ENCODE measurements around the gene PPARGC1A. TPM values are rescaled to one million over a fixed set of nuclear protein-coding genes. Genes with fewer than 3 reads are reported as not detected.

PPARGC1A gene
- total and polyA plus RNA-seq, 2 experiments from 2014 or later: 0.76 to 3.3 TPM

DNA sequence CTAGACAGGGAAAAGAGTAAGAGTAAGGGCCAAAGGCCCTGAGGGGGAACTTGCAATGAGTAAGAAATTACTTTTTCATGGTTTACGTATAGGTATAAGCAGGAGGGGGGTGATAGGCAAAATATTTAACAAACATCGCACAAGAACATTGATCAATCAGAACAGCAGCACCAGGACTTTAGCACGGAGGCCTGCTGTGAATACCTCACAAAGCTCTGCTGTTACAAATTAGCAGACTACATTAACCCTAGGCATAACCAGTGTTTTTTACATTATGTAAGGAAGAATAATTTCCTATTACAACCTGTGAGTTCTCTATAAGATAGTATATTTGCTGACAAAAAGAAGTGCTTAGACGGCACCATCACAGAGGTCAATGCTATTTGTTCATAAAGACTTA lies 44.9 kb downstream of the PPARGC1A start:
- ATAC-seq: no peak
- 0 out of 2 replicates have a peak, but pooled peaks cover 1% of the 10 kb centered on the region for H3K9me2 ChIP-seq (ENCODE audit: insufficient read depth)
- no peaks in the 10 kb centered on the region for H3K9me3 Mint-ChIP-seq

More for the DNA sequence above, 44.9 kb downstream of the PPARGC1A start:
- no peak for DNase-seq (ENCODE audit: low spot score)
- no peaks in the 10 kb centered on the region for H3K27me3 Mint-ChIP-seq (ENCODE audit: insufficient read depth, low read depth, poor library complexity)
- Histone ChIP-seq H3K36me3 (ENCODE audit: insufficient read depth) (no peaks in the 10 kb centered on the region), H3K27me3 (ENCODE audit: insufficient read depth) (no peaks in the 10 kb centered on the region), H3K4me1 (ENCODE audit: insufficient read depth) (no peaks in the 10 kb centered on the region), H3K4me3 (no peak overlapping the region), H4K20me1 (replicated peaks; ENCODE audit: insufficient read depth) (no peaks in the 10 kb centered on the region), H3K27ac (ENCODE audit: low read depth) (no peak overlapping the region), H3K79me2 (replicated peaks; ENCODE audit: insufficient read depth) (no peaks in the 10 kb centered on the region), H3K4me2 (no peak overlapping the region), H2AFZ (no peak overlapping the region), H3F3A (replicated peaks; ENCODE audit: low read depth) (no peaks in the 10 kb centered on the region)
- H3K36me3 Mint-ChIP-seq (ENCODE audit: low read depth): no peaks in the 10 kb centered on the region
- no peak overlapping the region for H3K27ac Mint-ChIP-seq
- H3K4me3 Mint-ChIP-seq: no peak overlapping the region
- TF ChIP-seq, protein P1, sequence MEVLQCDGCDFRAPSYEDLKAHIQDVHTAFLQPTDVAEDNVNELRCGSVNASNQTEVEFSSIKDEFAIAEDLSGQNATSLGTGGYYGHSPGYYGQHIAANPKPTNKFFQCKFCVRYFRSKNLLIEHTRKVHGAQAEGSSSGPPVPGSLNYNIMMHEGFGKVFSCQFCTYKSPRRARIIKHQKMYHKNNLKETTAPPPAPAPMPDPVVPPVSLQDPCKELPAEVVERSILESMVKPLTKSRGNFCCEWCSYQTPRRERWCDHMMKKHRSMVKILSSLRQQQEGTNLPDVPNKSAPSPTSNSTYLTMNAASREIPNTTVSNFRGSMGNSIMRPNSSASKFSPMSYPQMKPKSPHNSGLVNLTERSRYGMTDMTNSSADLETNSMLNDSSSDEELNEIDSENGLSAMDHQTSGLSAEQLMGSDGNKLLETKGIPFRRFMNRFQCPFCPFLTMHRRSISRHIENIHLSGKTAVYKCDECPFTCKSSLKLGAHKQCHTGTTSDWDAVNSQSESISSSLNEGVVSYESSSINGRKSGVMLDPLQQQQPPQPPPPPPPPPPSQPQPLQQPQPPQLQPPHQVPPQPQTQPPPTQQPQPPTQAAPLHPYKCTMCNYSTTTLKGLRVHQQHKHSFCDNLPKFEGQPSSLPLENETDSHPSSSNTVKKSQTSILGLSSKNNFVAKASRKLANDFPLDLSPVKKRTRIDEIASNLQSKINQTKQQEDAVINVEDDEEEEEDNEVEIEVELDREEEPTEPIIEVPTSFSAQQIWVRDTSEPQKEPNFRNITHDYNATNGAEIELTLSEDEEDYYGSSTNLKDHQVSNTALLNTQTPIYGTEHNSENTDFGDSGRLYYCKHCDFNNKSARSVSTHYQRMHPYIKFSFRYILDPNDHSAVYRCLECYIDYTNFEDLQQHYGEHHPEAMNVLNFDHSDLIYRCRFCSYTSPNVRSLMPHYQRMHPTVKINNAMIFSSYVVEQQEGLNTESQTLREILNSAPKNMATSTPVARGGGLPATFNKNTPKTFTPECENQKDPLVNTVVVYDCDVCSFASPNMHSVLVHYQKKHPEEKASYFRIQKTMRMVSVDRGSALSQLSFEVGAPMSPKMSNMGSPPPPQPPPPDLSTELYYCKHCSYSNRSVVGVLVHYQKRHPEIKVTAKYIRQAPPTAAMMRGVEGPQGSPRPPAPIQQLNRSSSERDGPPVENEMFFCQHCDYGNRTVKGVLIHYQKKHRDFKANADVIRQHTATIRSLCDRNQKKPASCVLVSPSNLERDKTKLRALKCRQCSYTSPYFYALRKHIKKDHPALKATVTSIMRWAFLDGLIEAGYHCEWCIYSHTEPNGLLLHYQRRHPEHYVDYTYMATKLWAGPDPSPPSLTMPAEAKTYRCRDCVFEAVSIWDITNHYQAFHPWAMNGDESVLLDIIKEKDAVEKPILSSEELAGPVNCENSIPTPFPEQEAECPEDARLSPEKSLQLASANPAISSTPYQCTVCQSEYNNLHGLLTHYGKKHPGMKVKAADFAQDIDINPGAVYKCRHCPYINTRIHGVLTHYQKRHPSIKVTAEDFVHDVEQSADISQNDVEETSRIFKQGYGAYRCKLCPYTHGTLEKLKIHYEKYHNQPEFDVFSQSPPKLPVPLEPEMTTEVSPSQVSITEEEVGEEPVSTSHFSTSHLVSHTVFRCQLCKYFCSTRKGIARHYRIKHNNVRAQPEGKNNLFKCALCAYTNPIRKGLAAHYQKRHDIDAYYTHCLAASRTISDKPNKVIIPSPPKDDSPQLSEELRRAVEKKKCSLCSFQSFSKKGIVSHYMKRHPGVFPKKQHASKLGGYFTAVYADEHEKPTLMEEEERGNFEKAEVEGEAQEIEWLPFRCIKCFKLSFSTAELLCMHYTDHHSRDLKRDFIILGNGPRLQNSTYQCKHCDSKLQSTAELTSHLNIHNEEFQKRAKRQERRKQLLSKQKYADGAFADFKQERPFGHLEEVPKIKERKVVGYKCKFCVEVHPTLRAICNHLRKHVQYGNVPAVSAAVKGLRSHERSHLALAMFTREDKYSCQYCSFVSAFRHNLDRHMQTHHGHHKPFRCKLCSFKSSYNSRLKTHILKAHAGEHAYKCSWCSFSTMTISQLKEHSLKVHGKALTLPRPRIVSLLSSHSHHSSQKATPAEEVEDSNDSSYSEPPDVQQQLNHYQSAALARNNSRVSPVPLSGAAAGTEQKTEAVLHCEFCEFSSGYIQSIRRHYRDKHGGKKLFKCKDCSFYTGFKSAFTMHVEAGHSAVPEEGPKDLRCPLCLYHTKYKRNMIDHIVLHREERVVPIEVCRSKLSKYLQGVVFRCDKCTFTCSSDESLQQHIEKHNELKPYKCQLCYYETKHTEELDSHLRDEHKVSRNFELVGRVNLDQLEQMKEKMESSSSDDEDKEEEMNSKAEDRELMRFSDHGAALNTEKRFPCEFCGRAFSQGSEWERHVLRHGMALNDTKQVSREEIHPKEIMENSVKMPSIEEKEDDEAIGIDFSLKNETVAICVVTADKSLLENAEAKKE (CRISPR knock-in tag; IDR thresholded peaks at IDR 0.05): no peak
- no peak for TF ChIP-seq STAT1 (IDR thresholded peaks at IDR 0.05; ENCODE audit: unreplicated experiment)
- TF ChIP-seq, protein P2, sequence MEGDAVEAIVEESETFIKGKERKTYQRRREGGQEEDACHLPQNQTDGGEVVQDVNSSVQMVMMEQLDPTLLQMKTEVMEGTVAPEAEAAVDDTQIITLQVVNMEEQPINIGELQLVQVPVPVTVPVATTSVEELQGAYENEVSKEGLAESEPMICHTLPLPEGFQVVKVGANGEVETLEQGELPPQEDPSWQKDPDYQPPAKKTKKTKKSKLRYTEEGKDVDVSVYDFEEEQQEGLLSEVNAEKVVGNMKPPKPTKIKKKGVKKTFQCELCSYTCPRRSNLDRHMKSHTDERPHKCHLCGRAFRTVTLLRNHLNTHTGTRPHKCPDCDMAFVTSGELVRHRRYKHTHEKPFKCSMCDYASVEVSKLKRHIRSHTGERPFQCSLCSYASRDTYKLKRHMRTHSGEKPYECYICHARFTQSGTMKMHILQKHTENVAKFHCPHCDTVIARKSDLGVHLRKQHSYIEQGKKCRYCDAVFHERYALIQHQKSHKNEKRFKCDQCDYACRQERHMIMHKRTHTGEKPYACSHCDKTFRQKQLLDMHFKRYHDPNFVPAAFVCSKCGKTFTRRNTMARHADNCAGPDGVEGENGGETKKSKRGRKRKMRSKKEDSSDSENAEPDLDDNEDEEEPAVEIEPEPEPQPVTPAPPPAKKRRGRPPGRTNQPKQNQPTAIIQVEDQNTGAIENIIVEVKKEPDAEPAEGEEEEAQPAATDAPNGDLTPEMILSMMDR (conservative IDR thresholded peaks at IDR 0.05; ENCODE audit: low read depth in 2 of 2): no peak
- TF ChIP-seq ZNF114 (CRISPR knock-in tag; IDR thresholded peaks at IDR 0.05): no peak
- TF ChIP-seq, protein P3, sequence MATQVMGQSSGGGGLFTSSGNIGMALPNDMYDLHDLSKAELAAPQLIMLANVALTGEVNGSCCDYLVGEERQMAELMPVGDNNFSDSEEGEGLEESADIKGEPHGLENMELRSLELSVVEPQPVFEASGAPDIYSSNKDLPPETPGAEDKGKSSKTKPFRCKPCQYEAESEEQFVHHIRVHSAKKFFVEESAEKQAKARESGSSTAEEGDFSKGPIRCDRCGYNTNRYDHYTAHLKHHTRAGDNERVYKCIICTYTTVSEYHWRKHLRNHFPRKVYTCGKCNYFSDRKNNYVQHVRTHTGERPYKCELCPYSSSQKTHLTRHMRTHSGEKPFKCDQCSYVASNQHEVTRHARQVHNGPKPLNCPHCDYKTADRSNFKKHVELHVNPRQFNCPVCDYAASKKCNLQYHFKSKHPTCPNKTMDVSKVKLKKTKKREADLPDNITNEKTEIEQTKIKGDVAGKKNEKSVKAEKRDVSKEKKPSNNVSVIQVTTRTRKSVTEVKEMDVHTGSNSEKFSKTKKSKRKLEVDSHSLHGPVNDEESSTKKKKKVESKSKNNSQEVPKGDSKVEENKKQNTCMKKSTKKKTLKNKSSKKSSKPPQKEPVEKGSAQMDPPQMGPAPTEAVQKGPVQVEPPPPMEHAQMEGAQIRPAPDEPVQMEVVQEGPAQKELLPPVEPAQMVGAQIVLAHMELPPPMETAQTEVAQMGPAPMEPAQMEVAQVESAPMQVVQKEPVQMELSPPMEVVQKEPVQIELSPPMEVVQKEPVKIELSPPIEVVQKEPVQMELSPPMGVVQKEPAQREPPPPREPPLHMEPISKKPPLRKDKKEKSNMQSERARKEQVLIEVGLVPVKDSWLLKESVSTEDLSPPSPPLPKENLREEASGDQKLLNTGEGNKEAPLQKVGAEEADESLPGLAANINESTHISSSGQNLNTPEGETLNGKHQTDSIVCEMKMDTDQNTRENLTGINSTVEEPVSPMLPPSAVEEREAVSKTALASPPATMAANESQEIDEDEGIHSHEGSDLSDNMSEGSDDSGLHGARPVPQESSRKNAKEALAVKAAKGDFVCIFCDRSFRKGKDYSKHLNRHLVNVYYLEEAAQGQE (IDR thresholded peaks at IDR 0.05; ENCODE audit: unreplicated experiment): no peak
- no peak for TF ChIP-seq EZH2 (IDR thresholded peaks at IDR 0.05; ENCODE audit: low read depth, unreplicated experiment)
- no peak for TF ChIP-seq ZNF331 (CRISPR knock-in tag; IDR thresholded peaks at IDR 0.05; ENCODE audit: low read depth)
- TF ChIP-seq, protein P4, sequence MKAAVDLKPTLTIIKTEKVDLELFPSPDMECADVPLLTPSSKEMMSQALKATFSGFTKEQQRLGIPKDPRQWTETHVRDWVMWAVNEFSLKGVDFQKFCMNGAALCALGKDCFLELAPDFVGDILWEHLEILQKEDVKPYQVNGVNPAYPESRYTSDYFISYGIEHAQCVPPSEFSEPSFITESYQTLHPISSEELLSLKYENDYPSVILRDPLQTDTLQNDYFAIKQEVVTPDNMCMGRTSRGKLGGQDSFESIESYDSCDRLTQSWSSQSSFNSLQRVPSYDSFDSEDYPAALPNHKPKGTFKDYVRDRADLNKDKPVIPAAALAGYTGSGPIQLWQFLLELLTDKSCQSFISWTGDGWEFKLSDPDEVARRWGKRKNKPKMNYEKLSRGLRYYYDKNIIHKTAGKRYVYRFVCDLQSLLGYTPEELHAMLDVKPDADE (IDR thresholded peaks at IDR 0.05): no peak
- TF ChIP-seq NANOG (IDR thresholded peaks at IDR 0.05; ENCODE audit: borderline replicate concordance): no peak
- TF ChIP-seq CREB1 (CRISPR knock-in tag; IDR thresholded peaks at IDR 0.05; ENCODE audit: low read depth): no peak
- no peak for TF ChIP-seq EZH2phosphoT487 (IDR thresholded peaks at IDR 0.05; ENCODE audit: unreplicated experiment)
- no peak for TF ChIP-seq POLR2AphosphoS5 (IDR thresholded peaks at IDR 0.05; ENCODE audit: low read depth)
- TF ChIP-seq JUNB (IDR thresholded peaks at IDR 0.05; ENCODE audit: unreplicated experiment): no peak
- no peaks in the 10 kb centered on the region for H3K4me1 Mint-ChIP-seq
